GM23248 (cell line): ENCODE data around the gene JAGN1.

Experiments
- EZH2 ChIP-seq: fragments of 200-600 bp; sonication (generic); IDR thresholded peaks from 2 replicates; pipeline ENCODE4 v1.6.1; 2018; ENCODE audit warnings: antibody characterized with exemption, mild to moderate bottlenecking; ENCODE audit not compliant: insufficient read depth, poor library complexity, severe bottlenecking
- EZH2phosphoT487 ChIP-seq: fragments of 200-600 bp; sonication (generic); IDR thresholded peaks from 2 replicates; pipeline ENCODE4 v1.6.1; 2018; ENCODE audit warnings: antibody characterized with exemption, moderate library complexity, mild to moderate bottlenecking, low read depth; ENCODE audit not compliant: insufficient read depth

DNA sequence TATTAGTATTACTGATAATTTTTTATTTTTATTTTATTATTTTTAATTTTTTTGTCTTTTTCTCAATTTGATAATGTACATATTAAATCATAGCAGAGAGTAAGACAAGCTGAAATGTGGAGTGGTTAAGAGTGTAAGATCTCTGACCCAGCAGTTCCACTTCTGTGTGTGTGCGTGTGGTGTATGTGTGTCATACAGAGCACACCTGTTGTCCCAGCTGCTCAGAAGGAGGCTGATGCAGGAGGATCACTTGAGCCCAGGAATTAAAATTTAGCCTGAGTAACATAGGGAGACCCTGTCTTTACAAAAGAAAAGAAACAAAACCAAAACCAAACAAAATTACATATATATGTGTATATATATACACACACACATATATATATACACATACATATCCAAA is 9.0 kb upstream of the JAGN1 start:
- TF ChIP-seq EZH2 (no peak), EZH2phosphoT487 (no peak)
